GM19193 (cell line): Measurements from ENCODE around the gene CPM.
A peak's percentile ranks its signal among the peaks of the same experiment; 100 is the strongest.

Experiments used
- POLR2A ChIP-seq: IDR thresholded peaks from 4 replicates; pipeline ENCODE4 v1.6.1; 2011; ENCODE audit not compliant: insufficient read depth, insufficient read length; ENCODE audit errors: extremely low read depth

CPM gene

GRCh38 chr12:68842784-68843567 is 90.0 kb downstream of the CPM start:
- peak; percentile 12 for TF ChIP-seq POLR2A

- TF ChIP-seq POLR2A = peak; percentile 38
Measured at GRCh38 chr12:68842123-68842522, 90.8 kb downstream of the CPM start.

- no peak for TF ChIP-seq POLR2A
Measured at GRCh38 chr12:68841717-68842116, 91.3 kb downstream of the CPM start.

GRCh38 chr12:68839183-68840147 is 93.5 kb downstream of the CPM start:
- TF ChIP-seq POLR2A = no peak

GRCh38 chr12:68838046-68838886 is 94.7 kb downstream of the CPM start:
- TF ChIP-seq POLR2A = no peak

- no peak for TF ChIP-seq POLR2A
Measured at GRCh38 chr12:68837215-68837614, 95.8 kb downstream of the CPM start.

- peak; percentile 56 for TF ChIP-seq POLR2A
Measured at GRCh38 chr12:68835333-68835908, 97.5 kb downstream of the CPM start.

GRCh38 chr12:68833508-68833907 is 99.5 kb downstream of the CPM start:
- TF ChIP-seq POLR2A = no peak

- TF ChIP-seq POLR2A = no peak
Measured at GRCh38 chr12:68832504-68832867, 100.5 kb downstream of the CPM start.

GRCh38 chr12:68831751-68832503 is 101.0 kb downstream of the CPM start:
- peak; percentile 38 for TF ChIP-seq POLR2A

- peak; percentile 44 for TF ChIP-seq POLR2A
Measured at GRCh38 chr12:68831272-68831671, 101.7 kb downstream of the CPM start.

- no peak for TF ChIP-seq POLR2A
Measured at GRCh38 chr12:68828672-68829068, 104.3 kb downstream of the CPM start.

GRCh38 chr12:68827895-68828671 is 104.9 kb downstream of the CPM start:
- TF ChIP-seq POLR2A = no peak

GRCh38 chr12:68825569-68826217 is 107.3 kb downstream of the CPM start:
- TF ChIP-seq POLR2A = no peak
